D721Med (cell line): Measurements from ENCODE around the gene KCNK10.

Experiments used
- DNase-seq: peaks from one replicate; pipeline ENCODE4 v3.0.0; 2011; ENCODE audit warnings: low spot score; ENCODE audit not compliant: insufficient read length
- FAIRE-seq: peaks from 2 replicates; lab custom pipeline; 2011; peaks lifted over from hg19 to GRCh38; lab: Jason Lieb, UNC
- TF ChIP-seq, protein P1 (sequence below): IDR thresholded peaks from 2 replicates; pipeline ENCODE4 v1.5.1; 2012; ENCODE audit warnings: mild to moderate bottlenecking, control low read depth; ENCODE audit not compliant: insufficient read depth; ENCODE audit errors: missing control alignments

KCNK10 gene

DNA sequence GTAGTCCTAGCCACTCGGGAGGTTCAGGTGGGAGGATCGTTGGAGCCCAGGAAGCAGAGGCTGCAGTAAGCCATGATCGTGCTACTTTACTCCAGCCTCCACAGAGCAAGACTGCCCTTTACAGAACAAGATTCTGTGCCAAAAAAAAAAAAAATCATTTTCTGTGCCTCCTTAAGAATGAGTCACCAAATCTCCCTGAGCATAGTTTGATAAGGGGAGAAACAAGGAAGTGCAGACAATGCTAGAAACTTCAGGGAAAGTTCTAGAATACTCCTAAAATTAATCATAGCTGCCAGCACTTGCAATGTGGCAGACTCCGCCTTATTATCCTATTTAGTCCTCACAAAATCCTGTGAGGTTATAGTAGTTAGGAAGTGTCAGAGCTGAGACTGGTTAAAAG, 74.5 kb downstream of the KCNK10 start:
- FAIRE-seq (no peak), DNase-seq (no peak)
- TF ChIP-seq, protein P1, sequence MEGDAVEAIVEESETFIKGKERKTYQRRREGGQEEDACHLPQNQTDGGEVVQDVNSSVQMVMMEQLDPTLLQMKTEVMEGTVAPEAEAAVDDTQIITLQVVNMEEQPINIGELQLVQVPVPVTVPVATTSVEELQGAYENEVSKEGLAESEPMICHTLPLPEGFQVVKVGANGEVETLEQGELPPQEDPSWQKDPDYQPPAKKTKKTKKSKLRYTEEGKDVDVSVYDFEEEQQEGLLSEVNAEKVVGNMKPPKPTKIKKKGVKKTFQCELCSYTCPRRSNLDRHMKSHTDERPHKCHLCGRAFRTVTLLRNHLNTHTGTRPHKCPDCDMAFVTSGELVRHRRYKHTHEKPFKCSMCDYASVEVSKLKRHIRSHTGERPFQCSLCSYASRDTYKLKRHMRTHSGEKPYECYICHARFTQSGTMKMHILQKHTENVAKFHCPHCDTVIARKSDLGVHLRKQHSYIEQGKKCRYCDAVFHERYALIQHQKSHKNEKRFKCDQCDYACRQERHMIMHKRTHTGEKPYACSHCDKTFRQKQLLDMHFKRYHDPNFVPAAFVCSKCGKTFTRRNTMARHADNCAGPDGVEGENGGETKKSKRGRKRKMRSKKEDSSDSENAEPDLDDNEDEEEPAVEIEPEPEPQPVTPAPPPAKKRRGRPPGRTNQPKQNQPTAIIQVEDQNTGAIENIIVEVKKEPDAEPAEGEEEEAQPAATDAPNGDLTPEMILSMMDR, result no peak

DNA sequence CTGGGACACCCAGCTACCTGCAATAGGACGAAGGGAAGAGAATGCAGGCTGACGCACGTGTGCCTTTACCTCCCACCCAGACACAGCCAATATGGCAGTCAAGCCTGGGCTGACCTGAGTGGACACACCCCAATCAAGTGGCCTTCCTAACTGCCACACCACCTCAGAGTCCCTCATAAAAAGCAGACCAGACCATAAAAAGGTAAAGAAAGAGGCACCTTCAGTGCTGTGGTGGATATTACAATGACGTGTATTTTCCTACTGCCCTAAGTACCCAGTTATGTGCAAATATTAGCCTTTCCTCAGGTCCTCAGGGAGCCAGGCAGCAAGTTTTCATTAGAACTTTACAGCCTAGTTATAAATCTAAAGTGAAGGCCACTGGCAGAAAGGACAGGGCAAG, 75.8 kb downstream of the KCNK10 start:
- DNase-seq (no peak), FAIRE-seq (no peak)
- TF ChIP-seq, protein P1, result no peak

DNA sequence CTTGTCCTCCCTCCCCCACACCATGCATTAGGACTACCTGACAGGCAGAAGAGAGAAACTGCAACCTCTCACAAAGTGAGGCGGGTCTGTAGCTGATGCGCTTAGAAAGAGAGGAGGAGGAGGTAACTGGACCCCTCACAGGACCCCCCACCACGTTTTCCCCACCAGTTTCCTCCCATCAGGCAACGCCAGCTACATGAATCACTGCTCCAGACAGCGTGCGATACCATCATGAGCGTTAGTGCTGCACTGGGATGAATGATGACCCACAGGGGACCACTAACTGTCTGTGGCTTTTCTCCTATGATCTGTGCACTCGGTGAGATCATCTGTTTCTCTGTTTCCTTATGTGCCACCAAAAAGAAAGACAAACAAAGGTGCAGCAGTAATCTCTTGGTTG, 77.7 kb downstream of the KCNK10 start:
- TF ChIP-seq, protein P1, result no peak
- FAIRE-seq (no peak), DNase-seq (no peak)

DNA sequence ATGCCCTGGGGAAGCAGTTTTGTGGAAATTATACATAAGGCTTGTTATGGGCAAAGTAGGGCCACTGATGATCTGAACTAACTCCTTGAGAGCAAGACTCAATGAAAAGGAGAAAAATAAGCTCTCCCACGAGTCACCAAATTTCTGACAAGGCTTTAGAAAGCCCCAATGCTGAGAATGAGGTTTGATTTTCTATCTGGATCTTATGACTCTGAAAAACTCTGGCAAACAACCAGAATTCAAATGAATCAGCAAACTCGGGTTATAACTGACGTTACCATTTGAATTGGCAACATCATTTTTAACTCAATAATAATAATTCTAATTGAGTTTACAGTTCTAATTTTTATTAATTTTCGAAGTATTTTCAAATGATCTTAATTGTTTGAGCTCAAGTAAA, 79.1 kb downstream of the KCNK10 start:
- TF ChIP-seq, protein P1, result no peak
- FAIRE-seq (no peak), DNase-seq (no peak)

DNA sequence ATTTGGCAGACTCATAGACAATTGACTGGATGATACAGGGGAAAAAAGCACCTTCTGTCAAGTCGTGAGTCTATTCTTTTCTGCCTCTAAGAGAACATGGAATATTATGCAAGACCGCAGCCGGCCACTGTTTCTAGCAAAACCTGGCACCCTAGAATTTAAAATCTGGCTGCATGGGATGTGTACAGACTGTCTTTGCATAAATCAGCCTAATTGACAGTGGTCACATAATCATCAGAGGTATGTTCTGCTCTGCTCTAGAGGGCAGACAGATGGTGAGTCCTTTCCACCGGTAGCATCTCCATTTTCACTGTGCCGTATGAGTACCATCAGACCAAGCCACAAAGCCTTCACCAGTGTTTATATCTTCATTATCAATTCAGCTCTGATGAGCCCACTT, 80.6 kb downstream of the KCNK10 start:
- no peak for DNase-seq
- TF ChIP-seq, protein P1, result no peak
- no peak for FAIRE-seq

DNA sequence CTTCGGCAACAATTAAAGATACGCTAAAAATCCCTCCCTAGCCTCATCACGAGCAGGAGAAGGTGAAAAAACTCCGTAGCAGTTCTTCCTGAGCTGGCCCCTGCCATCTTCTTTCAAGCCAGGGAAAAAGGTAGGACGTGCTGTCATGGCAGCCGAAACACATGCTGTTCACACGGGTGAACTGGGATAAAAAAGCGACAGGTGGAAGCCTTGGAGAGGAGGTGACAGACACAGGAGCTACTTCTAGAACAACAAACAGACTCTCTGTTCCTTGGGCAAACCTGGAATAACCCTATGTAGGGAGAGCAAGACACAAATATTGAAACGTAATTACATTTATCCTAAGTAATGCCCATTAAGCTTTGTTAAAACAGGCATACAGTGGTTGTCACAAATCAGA, 81.3 kb downstream of the KCNK10 start:
- no peak for FAIRE-seq
- TF ChIP-seq, protein P1, result no peak
- DNase-seq, result no peak

DNA sequence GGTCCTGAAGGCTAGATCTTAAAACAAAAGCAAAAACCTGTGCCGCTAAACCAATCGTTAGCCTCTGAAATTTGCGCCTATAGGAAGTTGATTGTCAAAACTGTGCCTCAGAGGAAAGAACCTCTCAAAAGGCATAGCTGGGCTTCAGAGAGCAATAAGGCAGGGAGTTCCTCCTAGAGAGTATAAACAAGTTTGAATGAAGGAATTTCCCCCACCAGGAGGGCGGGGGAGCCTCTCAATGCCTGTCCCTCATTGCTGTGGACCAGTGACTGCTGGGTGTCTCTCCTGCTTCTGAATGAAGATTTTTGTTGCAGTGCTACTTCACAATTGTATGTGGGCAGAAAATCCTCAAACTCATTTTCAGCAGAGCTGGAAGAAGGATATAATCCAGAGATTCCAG, 88.6 kb downstream of the KCNK10 start:
- TF ChIP-seq, protein P1, result no peak
- FAIRE-seq, result no peak

More for the DNA sequence above, 88.6 kb downstream of the KCNK10 start:
- DNase-seq, result no peak
